KMS-11 (cell line): ENCODE results near the gene PSAP.

Experiments
- H2AFZ ChIP-seq: fragments of 200-600 bp; sonication (generic); 2 replicates; pipeline ENCODE4 v1.6.1; 2016; ENCODE audit warnings: antibody characterized with exemption, mixed run types, low read depth
- H3K27ac ChIP-seq: fragments of 200-600 bp; sonication (generic); 2 replicates; pipeline ENCODE4 v1.6.1; 2016; ENCODE audit warnings: mild to moderate bottlenecking, mixed run types
- H3K27me3 ChIP-seq: fragments of 200-600 bp; sonication (generic); 2 replicates; pipeline ENCODE4 v1.6.1; 2017; ENCODE audit warnings: mild to moderate bottlenecking, low read depth, mixed run types, moderate library complexity; ENCODE audit not compliant: insufficient read depth
- H3K36me3 ChIP-seq: fragments of 200-600 bp; sonication (generic); 2 replicates; pipeline ENCODE4 v1.6.1; 2017; ENCODE audit warnings: mild to moderate bottlenecking, mixed run types; ENCODE audit not compliant: insufficient read depth
- H3K4me1 ChIP-seq: fragments of 200-600 bp; sonication (generic); 2 replicates; pipeline ENCODE4 v1.6.1; 2016; ENCODE audit warnings: mild to moderate bottlenecking, low read depth, mixed run types; ENCODE audit not compliant: poor library complexity, severe bottlenecking
- H3K4me2 ChIP-seq: fragments of 200-600 bp; sonication (generic); 2 replicates; pipeline ENCODE4 v1.7.0; 2016; ENCODE audit warnings: mild to moderate bottlenecking, mixed run types
- H3K4me3 ChIP-seq: fragments of 200-600 bp; sonication (generic); IDR thresholded peaks from 2 replicates; pipeline ENCODE4 v1.6.1; 2017; ENCODE audit warnings: low read depth, low read length, mixed read lengths; ENCODE audit not compliant: insufficient read depth
- H3K79me2 ChIP-seq: fragments of 200-600 bp; sonication (generic); 2 replicates; pipeline ENCODE4 v1.6.1; 2016; ENCODE audit warnings: low read depth, mixed run types; ENCODE audit not compliant: insufficient read depth
- H3K9ac ChIP-seq: fragments of 200-600 bp; sonication (generic); 2 replicates; pipeline ENCODE4 v1.6.1; 2016; ENCODE audit warnings: mild to moderate bottlenecking, mixed run types
- H4K20me1 ChIP-seq: fragments of 200-600 bp; sonication (generic); 2 replicates; pipeline ENCODE4 v1.6.1; 2016; ENCODE audit warnings: mild to moderate bottlenecking, mixed run types; ENCODE audit not compliant: insufficient read depth
- TF ChIP-seq, protein P1 (sequence below): fragments of 200-600 bp; sonication (generic); conservative IDR thresholded peaks from 2 replicates; pipeline ENCODE4 v1.6.1; 2017; ENCODE audit warnings: low read depth, mild to moderate bottlenecking, antibody characterized with exemption, low read length, moderate library complexity, mixed read lengths

PSAP gene

DNA sequence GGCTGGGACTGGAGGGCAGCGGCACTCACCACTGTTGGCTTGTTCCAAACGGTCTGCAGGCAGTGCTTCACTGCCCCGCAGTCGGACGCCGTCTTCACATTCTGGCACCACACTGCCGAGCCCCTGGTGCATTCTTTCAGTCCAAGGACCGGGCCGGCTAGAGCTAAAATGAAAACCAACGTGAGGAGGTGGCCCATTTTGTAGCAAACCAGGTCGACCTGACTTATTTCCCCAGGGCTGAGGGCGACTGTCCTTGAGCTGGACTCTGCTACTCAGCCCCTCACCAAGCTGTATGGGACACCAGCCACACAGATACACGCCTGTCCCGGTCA lies 16.7 kb downstream of the PSAP start:
- Histone ChIP-seq H3K79me2 (no peaks in the 10 kb centered on the region), H3K36me3 (no peaks in the 10 kb centered on the region)

DNA sequence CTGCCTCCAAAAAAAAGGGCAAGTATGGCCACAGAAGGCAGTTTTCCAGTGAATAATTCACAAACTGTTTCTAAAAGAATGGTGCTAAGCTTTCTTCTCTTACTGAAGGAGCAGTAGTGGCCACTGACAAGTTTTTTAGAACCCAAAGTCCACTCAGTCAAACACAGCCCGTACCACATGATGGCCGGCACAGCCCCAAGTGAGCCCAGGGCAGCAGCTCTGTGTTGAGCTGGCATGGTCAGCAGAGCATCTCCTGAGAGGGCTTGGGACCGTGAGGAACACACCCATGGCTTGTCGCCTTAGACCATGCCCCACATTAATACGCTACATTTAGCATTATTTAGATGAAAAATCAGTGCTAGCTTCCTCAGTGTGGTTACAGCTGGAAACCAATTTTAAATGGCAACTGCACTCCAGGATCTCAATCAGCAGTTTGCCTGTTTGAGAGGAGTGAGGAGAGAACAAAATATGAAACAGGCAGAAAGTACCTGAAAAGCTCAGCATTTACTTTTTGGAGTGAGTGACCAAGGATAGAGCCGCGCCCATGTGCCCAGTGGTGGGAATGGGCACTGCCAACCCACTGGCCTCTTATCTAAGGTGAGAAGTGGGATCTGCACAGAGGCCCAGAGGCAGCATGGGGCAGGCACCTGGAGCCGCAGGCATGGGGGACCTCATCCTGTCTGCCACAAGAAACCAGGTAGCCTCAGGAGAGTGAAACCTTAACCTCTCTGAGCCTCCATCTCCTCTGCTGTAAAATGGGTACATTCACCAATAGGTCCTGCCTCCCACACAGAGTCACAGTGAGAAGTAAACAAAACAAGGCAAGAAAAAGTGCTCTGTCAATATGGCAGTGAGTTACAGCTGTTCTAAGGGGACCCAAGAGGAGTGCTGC lies 17.4 kb downstream of the PSAP start:
- Histone ChIP-seq H3K4me1 (peaks cover 7% of the 10 kb centered on the region), H3K79me2 (no peaks in the 10 kb centered on the region), H3K36me3 (no peaks in the 10 kb centered on the region), H3K9ac (no peak overlapping the region), H3K4me2 (no peak overlapping the region), H4K20me1 (no peaks in the 10 kb centered on the region), H2AFZ (no peak overlapping the region), H3K27me3 (no peaks in the 10 kb centered on the region), H3K27ac (no peak overlapping the region), H3K4me3 (no peak overlapping the region)
- TF ChIP-seq, protein P1, sequence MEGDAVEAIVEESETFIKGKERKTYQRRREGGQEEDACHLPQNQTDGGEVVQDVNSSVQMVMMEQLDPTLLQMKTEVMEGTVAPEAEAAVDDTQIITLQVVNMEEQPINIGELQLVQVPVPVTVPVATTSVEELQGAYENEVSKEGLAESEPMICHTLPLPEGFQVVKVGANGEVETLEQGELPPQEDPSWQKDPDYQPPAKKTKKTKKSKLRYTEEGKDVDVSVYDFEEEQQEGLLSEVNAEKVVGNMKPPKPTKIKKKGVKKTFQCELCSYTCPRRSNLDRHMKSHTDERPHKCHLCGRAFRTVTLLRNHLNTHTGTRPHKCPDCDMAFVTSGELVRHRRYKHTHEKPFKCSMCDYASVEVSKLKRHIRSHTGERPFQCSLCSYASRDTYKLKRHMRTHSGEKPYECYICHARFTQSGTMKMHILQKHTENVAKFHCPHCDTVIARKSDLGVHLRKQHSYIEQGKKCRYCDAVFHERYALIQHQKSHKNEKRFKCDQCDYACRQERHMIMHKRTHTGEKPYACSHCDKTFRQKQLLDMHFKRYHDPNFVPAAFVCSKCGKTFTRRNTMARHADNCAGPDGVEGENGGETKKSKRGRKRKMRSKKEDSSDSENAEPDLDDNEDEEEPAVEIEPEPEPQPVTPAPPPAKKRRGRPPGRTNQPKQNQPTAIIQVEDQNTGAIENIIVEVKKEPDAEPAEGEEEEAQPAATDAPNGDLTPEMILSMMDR = no peak

More for the DNA sequence above, 16.7 kb downstream of the PSAP start:
- Histone ChIP-seq H3K9ac (no peak overlapping the region), H3K4me2 (no peak overlapping the region), H3K4me1 (peaks cover 7% of the 10 kb centered on the region), H3K4me3 (no peak overlapping the region), H2AFZ (no peak overlapping the region), H3K27me3 (no peaks in the 10 kb centered on the region), H4K20me1 (no peaks in the 10 kb centered on the region), H3K27ac (no peak overlapping the region)
- TF ChIP-seq, protein P1 = no peak

DNA sequence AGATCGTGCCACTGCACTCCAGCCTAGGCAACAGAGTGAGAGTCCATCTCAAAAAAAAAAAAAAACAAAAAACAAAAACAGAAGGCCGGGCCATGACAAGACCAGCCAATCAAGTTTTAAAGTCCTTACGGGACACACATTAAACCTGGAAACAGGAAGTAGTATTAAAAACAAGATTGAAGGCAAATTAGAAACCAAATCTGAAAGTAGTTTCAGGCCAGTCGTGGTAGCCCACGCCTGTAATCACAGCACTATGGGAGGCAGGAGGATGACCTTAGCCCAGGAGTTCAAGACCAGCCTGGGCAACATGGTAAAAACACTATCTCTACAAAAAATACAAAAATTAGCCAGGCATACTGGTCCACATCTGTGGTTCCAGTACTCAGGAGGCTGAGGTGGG lies 18.1 kb downstream of the PSAP start:
- TF ChIP-seq, protein P1 = no peak
- Histone ChIP-seq H3K27ac (no peak overlapping the region), H3K36me3 (no peaks in the 10 kb centered on the region), H3K27me3 (no peaks in the 10 kb centered on the region), H3K9ac (no peak overlapping the region), H3K4me1 (peaks cover 7% of the 10 kb centered on the region), H3K79me2 (no peaks in the 10 kb centered on the region), H3K4me2 (no peak overlapping the region), H3K4me3 (no peak overlapping the region), H2AFZ (no peak overlapping the region), H4K20me1 (no peaks in the 10 kb centered on the region)

DNA sequence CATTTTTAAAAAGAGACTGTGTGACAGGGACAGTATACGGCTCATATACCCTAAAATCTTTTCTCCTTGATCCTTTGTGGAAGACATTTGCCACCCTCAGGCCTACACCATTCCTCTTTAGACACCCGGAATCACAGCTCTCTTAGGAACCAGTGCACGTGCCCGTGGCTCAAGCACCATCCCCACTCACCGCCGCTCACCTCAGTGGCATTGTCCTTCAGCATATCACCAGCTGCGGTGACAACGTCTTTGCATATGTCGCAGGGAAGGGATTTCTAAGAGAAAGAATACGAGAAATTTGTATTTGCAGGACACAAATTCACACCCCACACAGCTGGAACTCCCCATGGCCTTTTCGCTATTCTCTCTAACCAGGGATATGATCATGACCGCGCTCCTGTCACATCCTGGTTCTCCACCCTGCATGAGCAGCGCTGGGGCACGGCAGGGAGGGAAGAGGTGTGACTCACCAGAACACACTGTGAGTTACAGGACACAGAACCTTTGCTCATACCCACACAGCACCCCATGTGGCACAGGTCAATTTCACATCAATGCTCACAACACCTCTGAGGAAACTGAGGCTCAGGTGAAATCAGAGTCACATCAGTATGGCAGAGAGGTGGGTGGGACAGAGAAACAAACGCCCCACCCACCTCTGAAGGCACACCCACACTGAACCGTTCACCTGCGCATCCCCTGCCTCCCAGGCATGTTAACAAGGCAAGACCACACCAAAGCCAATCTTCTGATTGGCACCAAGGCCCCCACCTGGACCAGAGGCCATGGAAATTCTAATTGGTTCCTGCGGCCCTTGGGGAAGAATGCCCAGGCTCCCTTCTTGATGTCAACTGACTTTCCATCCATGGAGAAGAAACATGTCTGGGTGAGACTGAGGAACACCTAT lies 19.2 kb downstream of the PSAP start:
- Histone ChIP-seq H3K36me3 (no peaks in the 10 kb centered on the region), H3K9ac (no peak overlapping the region)
- TF ChIP-seq, protein P1 = no peak

More for the DNA sequence above, 19.2 kb downstream of the PSAP start:
- Histone ChIP-seq H4K20me1 (no peaks in the 10 kb centered on the region), H3K4me2 (no peak overlapping the region), H3K27ac (no peak overlapping the region), H3K27me3 (no peaks in the 10 kb centered on the region), H3K4me3 (no peak overlapping the region), H3K4me1 (peaks cover 7% of the 10 kb centered on the region), H2AFZ (no peak overlapping the region), H3K79me2 (no peaks in the 10 kb centered on the region)
